Left renal pelvis (tissue), 4 donors: ENCODE results near the gene ZBTB16. TPM values are rescaled to one million over a fixed set of nuclear protein-coding genes. Genes with fewer than 3 reads are reported as not detected.

ENCODE experiments used
- DNase-seq, 4 donors: peaks; one replicate each; pipeline ENCODE4 v3.0.0-alpha.2; 2013; ENCODE audit warnings: low read depth in 4 of 4, low spot score in 3 of 4
- polyA plus RNA-seq, 4 donors: library from polyadenylated mRNA; unstranded; fragments of 120-200 nt; gene quantifications; one replicate each; pipeline ENCODE4 v1.2.1, GENCODE V29; 2013; ENCODE audit not compliant: insufficient read length in 4 of 4

Gene ZBTB16
- polyA plus RNA-seq, 4 donors = 1.2 to 1.9 (median 1.4) TPM

DNA sequence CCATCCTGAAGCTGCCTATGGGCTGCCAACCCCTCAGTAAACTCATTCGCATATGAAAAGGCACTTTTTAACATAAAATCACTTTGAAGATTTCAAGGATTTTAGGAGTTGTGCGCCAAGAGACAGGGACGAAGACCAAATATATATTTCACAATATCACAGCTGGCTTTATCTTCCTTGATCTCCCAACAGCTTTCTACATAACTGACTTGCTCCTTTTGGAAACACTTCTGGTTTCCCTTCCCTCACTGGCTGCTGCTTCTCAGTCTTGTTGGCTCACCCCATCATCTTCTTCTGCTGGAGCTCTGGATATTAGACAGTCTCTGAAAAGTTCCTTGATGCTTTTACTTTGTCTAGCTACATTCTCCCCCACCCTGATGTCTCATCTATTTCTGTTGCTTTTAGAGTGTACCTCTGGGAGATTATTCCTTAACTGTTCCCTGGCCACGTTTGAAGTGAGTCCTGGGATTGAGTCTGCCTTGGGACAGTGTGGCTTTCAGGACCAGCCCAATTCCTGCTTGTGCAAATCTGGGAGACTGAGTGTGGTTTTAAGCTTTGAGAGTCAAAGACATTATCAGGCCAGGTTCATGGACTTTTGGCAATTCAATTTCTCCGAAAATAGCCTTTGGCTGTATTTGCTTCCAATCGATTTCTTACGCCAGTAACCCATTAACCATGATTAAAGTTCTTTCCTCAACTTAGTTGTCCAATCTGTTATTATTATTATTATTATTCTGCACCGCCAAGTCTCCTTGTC lies 205.8 kb downstream of the ZBTB16 start:
- no peak for DNase-seq

DNA sequence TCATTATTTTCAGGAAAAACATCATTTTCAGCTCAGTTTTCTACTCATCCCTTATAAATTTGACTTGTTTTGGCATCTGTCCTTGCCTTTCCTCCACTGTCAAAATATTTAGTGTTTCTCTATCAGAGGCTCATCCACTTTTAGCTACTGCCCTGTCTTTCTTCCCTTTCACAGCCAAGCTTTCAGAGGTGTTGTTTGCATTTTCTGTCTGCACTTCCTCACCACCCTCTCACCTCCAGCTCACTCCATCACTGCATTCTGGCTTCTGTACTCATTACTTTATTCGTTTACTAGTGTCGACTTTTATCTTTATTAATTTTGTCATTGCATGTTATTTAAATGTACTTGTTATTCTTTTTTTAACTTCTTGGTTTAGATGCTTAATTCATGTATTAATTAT lies 210.0 kb downstream of the ZBTB16 start:
- no peak for DNase-seq

DNA sequence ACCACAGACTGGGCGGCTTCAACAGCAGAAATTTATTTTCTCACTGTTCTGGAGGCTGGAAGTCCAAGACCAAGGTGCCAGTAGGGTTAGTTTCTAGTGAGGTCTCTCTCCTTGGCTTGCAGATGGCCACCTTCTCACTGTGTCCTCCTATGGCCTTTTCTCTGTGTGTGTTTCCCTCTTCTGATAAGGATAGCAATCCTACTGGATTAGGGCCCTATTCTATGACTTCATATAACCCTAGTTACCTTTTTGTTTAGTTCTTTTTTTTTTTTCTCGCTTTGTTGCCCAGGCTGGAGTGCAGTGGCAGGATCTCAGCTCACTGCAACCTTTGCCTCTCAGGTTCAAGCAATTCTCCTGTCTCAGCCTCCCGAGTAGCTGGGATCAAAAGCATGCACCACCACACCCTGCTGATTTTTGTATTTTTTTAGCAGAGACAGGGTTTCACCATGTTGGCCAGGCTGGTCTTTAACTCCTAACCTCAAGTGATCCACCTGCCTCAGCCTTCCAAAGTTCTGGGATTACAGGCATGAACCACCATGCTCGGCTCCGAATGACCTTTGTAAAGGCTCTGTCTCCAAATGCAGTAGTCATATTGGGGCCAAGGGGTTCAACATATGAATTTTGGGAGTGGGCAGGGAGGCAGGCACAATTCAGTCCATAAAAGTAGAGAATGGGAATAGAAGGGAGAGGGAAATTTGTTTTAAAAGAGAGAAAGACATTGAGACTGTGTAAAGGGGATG lies 211.2 kb downstream of the ZBTB16 start:
- no peak for DNase-seq

DNA sequence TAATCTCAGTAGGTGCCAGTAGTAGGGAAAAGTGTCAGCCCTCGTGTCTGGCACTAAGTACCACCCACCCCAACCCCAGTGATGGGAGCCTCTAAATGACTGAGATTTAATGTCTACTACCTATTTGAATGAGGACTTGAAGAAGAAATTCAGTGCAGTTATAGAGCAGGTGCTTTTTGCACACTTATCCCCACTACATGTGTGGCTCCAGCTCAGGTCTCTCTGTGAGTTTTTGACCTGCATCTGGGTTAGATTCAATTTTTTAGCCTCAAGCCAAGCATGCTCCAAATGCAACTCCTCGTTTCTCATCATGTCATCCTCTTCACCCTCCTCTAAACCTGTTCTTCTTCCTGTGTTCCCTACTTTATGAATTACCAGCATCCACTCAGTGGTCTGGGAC lies 211.8 kb downstream of the ZBTB16 start:
- no peak for DNase-seq

DNA sequence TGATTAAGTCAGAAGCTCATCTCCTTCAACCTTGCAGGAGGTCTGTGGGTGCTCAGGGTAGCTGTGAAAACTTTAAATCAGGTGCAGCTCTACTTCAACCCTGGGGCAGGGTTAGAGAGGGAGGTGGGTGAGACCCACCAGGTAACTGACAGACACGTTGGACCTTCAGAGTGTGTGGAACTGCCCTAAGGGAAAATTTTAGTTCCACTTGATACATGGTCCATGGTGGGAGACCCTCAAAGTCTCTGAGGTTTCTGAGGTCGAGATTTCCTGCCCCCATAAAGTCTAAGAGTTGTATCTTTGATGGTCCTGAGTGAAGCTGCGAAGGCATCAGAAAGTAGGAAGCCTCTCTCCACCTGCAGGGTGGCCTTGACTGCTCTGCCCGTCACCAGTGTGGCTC lies 212.8 kb downstream of the ZBTB16 start:
- no peak for DNase-seq

DNA sequence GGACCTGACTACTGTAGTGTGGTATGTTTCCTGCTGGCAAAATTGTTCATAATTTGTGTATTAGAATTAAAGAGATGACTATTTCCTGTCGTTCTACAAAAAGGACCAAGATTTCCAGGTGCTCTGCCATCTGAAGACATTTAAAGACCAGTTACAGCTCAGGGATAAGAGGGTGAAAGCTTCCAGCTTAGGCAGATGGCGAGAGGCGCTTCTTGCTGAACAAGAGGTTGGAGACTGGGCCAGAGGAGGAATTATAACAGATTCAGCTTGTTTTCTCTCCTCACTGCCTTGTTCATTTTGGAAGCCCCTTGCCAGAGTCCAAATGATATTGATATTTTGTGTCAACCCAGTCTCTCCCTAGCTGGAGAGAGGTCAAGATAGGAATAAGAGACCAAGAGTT lies 213.6 kb downstream of the ZBTB16 start:
- DNase-seq = no peak

DNA sequence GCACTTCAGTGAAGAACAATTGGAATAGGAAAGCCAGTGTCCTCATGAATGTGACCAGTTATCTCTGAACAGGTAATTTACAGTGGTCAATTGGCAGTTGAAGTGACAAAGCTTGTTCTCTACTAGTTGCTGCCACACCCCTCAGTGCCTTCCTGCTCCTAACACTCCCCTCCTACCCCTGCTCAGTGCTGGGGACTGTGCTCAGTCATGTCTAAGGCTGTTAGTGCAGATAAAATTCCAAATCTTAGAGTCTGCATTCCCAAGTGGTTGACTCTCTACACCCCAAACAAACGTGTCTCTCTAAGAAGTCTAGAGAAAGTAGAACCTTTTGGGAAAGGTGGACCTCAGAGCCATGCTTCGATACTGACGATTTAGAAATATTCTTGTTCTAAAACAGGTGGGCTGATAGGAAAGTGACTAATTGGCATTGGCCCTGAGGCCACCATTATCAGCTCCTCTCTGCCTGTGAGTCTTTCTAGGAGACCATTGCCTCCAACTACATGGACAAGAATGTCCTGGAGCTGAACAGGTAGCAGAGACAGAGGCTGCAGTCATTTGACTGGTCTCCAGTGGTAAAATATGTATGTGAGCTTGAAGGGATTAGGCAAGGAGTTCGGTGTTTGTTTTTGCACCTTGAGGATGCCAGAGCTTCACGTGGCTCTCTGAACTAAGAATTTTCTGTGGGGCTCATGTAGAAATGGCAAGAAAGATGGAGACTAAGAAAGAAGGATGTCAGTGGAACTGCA lies 214.6 kb downstream of the ZBTB16 start:
- DNase-seq = no peak

DNA sequence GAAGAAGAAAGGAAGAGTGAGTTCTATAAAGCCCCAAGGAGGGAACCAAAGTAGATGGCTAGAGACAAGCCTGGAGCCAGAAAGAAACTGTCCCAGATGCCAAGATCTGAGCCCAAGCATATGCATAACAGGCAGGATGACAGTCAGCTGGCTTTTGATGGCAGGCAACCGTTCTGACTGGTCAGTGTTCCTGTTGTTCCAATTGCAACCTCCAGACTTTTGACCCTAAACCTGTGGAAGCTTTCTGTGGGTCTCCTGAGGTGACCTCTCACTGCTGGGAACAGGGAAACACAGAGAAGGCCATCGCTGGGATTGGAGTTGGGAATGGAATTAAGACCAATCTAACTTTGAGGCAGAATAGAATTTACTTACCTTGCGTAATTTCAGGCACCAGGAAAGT lies 215.1 kb downstream of the ZBTB16 start:
- no peak for DNase-seq

DNA sequence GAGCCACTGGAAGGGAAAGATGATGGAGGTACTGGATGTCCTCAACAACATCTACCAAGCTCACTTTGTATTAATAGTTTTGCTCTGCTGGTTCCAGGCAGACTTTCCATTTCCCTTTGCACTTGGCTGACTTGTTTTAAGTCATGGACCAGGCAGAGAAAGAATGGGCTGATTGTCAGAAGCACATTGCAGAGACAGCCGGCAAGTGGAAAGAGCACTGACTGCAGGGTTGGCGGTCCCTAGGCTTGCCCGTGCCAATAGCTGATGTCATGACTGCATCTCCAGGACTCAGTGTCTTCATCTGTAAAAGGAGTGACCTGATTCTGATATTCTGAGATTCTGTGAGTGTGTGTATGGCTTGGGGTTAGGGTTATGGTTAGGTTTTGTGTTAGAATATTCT lies 215.8 kb downstream of the ZBTB16 start:
- no peak for DNase-seq

DNA sequence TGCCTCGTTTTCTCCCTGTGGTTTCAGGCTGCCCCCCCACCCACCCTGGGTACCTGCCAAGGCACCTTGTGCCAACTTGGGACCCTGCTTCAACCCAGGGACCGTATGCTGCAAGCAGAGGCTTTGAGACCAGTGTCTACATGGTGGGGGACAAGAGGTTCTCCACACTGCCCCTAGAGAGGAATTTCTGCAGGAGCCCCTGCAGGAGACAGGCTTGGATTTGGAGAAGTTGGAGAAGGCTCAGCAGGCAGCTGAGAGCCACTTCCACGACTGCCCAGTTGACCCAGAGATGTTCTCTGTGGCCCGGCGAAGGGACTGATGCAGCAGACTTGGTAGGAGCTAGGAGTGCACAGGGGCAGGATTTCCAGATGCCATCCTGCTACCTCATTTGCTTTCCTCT lies 216.6 kb downstream of the ZBTB16 start:
- no peak for DNase-seq

DNA sequence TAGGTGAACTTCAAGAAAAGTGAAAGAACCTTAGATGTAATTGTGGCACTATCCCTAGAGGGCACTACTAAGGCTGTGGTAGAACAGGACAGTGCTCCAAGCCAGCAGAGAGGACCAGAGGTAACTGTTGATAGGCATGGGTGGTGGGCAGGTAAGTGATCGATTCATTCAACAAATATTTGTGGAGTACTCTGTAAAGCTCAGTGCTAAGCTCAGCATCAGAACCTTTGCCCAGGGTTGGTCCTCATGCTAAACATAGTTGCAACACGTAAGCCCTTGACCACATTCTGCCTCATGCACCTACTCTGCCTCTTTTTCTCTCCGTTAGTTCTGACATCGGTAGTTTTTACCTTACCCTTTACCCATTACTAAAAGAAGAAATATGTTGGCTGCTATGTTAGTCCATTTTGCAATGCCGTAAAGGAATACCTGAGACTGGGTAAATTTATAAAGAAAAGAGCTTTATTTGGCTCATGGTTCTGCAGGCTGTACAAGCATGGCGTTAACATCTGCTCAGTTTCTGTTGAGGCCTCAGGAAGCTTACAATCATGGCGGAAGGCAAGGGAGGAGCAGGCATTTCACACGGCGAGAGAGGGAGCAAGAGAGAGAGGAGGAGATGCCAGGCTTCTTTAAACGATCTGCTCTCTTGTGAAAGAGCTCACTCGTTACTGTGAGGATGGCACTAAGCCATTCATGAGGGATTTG lies 218.3 kb downstream of the ZBTB16 start:
- DNase-seq = no peak

DNA sequence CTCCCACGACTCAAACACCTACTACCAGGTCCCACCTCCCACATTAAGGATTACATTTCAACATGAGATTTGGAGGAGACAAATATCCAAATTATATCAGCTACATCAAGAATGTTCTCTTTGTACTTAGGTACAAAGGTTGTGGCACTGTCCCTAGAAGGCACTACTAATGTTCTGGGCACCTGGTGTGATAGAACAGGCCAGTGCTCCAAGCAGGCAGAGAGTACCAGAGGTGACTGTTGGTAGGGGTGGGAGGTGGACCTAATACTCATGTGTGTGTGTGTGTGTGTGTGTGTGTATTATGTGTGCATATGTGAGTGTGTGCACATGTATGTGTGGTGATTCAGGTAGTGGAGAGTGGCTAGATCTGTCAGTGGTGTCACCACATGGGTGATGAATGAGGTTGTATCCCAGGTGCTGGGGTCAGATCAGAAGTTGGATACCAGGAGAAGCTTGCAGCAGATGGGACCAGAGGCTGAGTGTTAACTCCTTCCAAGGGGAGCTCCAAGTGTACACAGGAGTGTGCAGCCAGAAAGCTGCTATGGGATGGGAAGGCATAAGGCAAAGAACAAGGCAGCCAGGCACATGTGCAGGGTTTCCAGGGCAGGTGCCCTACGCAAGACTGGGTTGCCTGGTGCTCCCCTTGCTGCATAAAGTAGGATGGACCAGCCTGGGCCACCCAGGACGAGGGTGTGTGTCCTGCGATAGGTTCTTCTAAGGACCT lies 219.0 kb downstream of the ZBTB16 start:
- no peak for DNase-seq

DNA sequence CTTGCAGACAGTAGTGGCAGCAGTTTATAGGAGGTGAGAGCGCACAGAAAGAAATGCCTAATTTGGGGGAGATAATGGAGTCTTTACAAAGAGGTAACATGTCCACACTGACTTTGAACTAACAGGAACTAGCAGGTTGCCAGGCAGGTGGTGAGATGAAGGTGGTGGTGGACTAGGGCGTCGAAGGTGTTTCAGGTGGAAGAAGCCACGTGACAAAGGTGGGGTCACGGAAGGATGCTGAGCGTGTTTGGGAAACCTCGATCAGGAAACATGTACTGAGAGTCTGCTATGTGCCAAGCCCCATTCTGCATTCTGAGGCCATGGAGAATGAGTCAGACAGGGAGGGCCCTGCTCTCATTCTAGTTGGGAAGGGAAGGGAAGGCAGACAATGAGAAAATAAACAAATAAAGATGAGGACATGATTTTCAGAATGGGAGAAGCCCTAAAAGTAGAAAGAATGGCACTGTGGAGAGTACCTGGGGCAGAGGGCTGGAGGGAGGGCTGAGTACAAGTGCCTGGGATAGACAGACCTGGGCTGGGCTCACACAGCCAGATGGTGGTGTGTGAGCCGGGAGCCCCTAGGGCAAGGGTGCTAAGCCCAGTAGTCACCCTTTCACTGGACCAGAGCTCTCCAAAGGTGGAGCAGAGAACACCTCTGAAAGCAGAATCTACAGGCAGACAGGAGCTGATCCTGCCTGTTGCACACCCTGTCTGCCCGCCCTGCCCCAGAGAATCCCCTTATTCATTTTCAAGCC lies 220.5 kb downstream of the ZBTB16 start:
- DNase-seq = no peak

DNA sequence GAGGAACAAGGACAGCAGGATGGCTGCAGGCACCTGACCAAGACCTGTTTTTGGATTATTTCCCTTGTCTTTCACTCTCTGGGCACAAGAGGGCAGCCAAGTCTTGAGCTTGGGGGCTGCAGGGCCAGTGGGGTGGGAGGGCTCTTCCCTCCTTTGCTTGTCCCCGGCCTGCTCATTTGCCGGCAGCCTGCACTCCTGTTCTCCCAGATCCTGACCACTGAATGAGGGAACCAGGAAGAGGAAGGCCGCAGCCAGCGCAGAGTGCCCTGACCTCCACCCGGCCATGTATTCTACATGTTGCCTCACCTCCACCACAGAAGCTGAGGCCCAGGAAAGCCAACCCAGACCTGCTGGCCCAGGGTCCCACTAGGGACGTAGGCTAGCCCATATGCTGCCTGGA lies 221.2 kb downstream of the ZBTB16 start:
- DNase-seq = peak in 1 of 4 donors; percentile 50

DNA sequence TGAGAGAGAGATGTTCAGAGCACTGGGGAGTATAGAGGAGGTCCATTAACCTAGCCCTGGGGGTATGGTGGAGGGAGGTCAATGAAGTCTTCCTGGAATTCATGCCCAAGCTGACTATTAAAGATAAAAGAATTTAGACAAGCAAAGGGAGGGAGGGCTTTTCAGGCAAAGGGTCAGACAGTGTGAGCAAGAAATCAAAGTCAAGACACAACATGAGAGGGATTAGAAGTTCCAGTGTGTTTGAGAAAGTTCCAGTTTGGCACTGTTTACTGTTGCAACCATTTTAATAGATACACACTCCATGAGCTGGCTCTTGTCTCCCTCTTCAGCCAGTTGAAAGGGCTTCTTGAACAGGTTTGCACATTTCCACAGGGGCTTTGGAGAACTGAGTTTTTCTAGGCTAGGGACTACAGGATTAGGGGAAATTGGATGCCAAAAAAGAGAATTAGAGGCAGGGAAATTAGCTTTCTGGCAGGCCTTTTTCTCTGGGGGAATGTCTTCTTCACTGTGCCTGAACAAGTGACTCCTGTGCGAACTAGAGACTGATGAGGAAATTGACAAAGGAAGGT lies 222.0 kb downstream of the ZBTB16 start:
- DNase-seq = no peak

DNA sequence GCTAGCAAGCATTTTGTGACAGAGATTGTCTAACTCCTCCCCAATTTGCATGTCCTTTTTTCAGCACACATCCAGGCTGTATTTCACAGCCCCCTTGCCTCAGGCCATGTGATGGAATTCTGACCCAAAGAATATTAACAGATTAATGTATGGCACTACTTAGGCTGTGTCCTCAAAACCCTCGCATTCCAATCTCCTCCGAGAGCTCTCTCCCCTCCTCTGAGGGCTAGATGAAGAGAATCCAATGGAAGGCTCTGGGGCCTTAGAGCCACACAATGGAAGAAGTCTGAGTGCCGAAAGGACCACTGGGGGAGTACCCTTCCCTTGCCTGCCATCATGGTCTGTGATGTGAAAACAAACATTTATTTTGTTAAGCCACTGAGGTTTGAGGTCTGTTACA lies 223.0 kb downstream of the ZBTB16 start:
- no peak for DNase-seq

DNA sequence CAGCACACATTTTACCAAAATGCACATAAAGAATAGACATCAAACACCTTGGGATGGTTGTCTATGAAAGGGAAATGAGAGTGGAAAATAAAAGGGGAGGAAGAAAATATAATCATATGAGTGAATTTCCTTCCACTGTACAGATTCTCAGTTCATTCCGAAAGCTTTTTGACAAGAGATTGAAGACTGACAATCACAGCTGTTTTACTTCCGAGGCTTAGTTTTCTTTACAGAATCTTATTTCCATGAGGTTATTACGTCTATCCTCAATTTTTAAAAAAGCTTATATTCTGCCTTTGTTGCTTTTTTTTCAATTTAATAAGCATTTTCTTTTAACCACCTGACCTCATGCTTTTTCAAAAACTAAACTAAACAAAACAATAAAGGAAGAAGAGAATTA lies 223.9 kb downstream of the ZBTB16 start:
- no peak for DNase-seq

DNA sequence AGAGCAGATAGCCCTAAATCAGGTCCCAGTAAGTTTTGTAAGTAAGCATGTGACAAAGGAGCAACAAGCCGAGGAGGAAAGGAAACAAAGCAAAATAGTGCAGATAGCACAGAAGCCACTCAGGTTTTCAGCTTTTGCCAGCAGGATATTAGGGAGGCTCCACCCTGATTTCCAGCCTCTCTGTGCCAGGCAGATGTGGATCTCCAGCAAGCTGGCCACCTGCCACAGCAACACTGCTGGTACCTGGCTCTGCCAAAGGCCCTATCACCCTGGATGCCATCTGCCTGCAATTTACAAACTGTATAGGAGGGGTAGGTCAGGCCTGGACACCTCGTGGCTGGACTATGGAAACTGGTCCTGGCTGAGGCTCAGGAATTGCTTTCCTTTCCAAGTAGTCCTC lies 224.5 kb downstream of the ZBTB16 start:
- no peak for DNase-seq

DNA sequence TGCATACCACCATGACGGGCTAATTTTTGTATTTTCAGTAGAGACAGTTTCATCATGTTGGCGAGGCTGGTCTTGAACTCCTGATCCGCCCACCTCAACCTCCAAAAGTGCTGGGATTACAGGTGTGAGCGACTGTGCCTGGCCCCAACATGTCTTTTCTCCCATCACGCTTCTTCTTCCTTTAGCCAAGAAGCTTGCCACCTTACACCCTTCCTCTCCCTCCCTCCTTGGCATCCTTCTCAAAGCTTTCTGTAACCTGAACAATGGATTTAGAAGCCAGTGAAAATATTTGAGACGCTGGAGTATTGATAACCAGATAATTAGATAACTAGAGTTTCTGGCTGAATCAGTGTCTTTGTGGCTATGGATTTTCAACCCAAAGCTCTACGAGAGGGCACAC lies 225.4 kb downstream of the ZBTB16 start:
- no peak for DNase-seq
